Liver (tissue), 2 donors: ENCODE measurements around the gene RNF8.

Experiments
- GABPA ChIP-seq, 2 donors: IDR thresholded peaks in 1 of 2; conservative IDR thresholded peaks in 1 of 2; 2 replicates each; pipeline ENCODE4 v1.6.1; 2016; ENCODE audit warnings: antibody characterized with exemption in 2 of 2, mild to moderate bottlenecking in 1 of 2, moderate library complexity in 1 of 2
- SP1 ChIP-seq: IDR thresholded peaks from 2 replicates; pipeline ENCODE4 v1.6.1; 2018; ENCODE audit warnings: antibody characterized with exemption, mild to moderate bottlenecking
- TAF1 ChIP-seq: conservative IDR thresholded peaks from 2 replicates; pipeline ENCODE4 v1.6.1; 2016; ENCODE audit warnings: antibody characterized with exemption, mild to moderate bottlenecking
- TF ChIP-seq, protein P1 (sequence below): IDR thresholded peaks from 2 replicates; pipeline ENCODE4 v1.6.1; 2016; ENCODE audit warnings: antibody characterized with exemption
- donor health status: healthy.

DNA sequence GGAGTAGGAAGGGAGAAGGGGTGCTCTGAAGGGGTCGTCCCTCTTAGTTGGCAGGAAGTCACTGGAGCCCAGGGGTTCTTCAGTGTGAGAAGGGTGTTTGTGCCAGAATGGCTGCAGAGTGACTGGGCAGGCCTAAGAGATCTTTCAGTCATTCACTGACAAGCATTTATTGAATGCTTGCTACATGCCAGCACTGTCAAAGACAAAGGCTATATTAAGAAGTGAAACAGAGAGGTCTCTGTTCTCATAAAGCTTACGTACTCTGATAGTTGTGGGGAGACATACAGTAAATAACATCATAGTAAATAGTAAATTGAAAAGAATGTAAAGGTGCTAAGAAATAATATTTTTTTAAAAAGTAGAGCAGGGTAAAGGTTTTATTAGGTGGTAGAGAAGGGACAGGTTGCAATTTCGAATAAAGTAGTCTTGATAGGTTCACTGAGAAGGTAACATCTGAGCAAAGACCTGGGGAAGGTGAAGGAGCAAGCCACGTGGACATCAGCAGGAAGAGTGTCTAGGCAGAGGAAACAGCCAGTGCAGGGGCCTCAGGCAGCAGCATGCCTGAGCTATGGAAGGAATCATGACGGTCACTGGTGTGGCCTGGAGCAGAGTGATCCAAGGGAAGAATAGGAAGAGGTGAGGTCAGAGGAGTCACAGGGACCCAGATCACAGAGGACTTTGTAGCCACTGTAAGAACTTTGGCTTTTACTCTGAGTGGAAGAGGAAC lies 36.3 kb upstream of the RNF8 start:
- TF ChIP-seq SP1 (no peak), GABPA (IDR thresholded peaks at IDR 0.05 in 1 of 2, conservative IDR thresholded peaks at IDR 0.05 in 1 of 2) (no peak), TAF1 (no peak)
- TF ChIP-seq, protein P1, sequence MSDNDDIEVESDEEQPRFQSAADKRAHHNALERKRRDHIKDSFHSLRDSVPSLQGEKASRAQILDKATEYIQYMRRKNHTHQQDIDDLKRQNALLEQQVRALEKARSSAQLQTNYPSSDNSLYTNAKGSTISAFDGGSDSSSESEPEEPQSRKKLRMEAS = no peak
